HG02870 (cell line): ENCODE data around the gene F11R.
"Not testable (repeated sequence)": the region's sequence is repeated elsewhere in the genome, so short reads cannot be mapped to it uniquely, and the experiment has no call there.

Experiments used
- ATAC-seq: cut with Tn5 transposase; IDR thresholded peaks from one replicate; pipeline ENCODE4 v1.9.1; 2021; ENCODE audit warnings: mild to moderate bottlenecking, moderate library complexity; ENCODE audit not compliant: unreplicated experiment

Gene F11R

DNA sequence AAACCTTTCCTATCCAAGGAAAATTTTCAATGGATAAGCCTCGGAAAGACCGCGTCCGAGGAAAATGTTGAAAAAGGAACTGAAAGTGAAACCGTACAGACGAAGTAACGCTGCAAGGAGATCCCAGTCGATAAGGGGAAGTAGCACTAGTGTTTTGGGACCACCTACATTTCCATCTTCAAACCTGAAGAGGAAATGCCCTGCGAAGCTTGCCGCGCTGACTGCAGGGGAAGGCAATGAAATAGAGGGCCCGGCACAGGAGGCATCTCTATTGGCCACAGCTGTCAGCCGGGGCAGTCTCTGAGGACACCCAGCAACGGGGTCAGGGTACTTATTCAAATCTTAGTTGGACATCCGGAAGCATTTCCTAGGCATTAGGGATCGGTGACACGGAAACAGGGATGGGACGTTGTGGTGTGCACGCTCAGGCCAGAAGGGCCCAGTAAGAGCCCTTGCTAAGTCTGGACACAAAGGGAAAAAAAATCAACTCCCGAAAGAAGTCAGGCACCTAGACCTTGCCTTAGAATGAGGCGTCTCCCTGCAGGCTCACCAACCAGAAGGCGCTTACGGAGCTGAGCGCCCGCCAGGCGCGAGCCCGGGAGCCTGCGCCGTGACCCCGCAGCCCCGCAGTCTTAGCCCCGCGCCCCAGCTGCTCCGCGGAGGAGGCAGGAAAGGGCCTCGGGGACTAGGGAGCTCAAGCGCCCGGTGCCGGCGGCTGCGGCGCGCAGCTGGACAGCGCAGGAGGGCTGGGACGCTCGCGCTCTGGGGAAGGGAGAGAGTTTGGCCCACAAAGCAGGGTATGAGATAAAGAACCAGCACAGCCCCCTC, 24.2 kb upstream of the F11R start:
- peak; percentile 41 for ATAC-seq

DNA sequence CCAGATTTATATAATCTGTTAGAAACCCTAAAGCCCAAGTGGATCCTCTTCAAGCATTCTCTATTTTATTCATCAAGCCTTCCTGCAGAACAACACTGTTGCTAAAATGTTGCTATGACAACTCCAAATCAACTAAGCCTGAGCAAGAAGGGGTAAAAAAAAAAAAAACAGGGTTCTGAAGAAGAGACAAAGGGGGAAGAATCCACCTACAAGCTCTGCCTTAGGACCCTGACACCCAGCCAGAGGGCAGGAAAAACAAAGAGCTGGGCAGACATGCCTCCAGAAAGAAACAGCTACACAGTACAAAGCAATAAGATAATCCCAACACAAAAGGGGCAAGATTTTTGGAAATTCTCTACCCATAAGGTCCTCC, 23.6 kb upstream of the F11R start:
- no peak for ATAC-seq

- ATAC-seq: no peak
These were observed 18.6 kb upstream of the F11R start for GRCh38 chr1:161039546-161039945.

GRCh38 chr1:161039154-161039545, 18.2 kb upstream of the F11R start:
- ATAC-seq: no peak

DNA sequence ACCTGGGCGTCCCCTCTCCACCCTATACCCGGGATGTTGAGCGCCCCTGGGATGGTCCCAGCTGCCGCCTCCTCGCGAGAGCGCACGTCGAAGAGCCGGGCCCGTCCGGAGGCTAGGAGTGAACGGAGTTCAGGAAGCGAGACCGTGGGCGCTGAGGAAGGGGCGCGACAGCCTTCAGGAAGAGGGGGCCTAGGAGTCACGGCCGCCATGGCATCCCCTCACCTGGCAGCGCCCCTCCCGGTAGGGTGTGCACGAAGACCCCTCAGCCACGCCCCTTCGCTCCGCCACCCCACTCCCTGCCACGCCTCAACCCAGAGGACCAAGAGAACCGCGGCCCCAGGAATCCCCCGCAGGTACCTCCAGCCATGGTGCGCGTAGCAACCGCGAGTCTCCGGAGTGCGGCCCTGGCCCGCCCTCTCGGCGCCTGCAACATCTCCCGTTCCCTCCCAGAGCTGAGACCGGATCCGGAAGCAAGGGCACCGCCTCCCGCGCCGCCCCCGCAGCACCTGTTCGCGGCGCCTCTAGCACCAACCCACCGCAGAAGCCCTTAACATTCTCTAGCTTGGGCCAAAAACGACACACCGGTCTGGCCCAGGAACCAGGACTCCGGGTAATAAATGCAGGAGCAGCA, 17.7 kb upstream of the F11R start, which contains the start of gene TSTD1:
Gene TSTD1, minus strand, starts transcription at position 442 of the 631 bp plus-strand sequence. Its CDS starts 75 bp downstream, at position 367.
- ATAC-seq: peak; percentile 84

DNA sequence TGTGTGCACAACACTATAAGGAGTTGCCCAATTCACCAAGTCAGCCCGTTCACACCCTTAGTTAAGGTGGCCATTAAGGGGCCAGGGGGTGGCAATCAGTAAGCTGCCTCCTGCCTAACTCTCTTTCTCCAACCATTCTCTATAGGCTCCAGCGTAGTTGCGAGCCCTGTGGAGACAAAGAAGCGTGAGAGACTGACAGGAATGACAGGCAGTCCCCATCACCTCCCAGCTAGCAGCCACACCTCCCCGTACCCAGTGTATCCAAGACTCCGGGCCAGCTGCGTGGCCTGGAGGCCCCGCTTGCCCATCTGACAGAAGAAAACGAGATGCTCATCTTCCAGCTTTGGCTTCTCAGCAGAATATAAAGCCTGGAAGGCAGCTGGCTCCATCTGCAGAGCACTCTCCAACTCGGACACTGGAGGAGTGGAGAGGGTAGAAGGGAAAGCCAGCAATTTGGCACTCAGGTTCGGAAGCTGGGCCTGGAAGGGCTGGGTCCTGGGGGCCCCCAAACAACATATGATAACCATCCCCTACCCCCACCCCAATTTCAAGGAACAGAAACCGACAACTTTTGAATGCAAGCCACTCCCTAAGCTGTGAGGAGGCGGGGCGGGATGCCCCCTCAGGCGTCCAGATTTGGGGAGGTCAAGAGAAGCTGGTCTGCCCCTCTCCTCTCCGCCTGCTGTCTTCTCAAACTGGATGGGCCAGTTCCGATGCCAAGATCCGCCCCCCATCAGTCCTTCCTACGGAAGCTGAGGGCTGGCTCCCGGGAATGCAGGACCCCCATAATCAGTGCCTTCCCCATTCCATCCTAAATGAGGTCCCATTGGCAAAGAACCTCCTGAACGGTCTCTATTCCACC, 16.9 kb upstream of the F11R start:
- ATAC-seq: no peak

- ATAC-seq: no peak
These were observed 12.8 kb upstream of the F11R start for GRCh38 chr1:161033751-161034150.

- no peak for ATAC-seq
These were observed 11.5 kb upstream of the F11R start for GRCh38 chr1:161032409-161032808.

GRCh38 chr1:161031874-161032273, 10.9 kb upstream of the F11R start:
- no peak for ATAC-seq

DNA sequence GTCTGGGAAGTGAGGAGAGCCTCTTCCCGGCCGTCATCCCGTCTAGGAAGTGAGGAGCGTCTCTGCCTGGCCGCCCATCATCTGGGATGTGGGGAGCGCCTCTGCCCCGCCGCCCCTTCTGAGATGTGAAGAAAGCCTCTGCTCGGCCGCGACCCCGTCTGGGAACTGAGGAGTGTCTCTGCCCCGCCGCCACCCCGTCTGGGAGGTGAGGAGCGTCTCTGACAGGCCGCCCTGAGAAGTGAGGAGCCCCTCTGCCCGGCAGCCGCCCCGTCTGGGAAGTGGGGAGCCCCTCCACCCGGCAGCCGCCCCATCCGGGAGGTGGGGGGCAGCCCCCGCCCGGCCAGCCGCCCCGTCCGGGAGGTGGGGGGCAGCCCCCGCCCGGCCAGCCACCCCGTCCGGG, 8.5 kb upstream of the F11R start:
- ATAC-seq: not testable (repeated sequence)

GRCh38 chr1:161026954-161027353, 6.0 kb upstream of the F11R start:
- not testable (repeated sequence) for ATAC-seq

GRCh38 chr1:161022432-161022831, 1.5 kb upstream of the F11R start:
- ATAC-seq: not testable (repeated sequence)

- no peak for ATAC-seq
These were observed 1.0 kb upstream of the F11R start for GRCh38 chr1:161021970-161022353.

DNA sequence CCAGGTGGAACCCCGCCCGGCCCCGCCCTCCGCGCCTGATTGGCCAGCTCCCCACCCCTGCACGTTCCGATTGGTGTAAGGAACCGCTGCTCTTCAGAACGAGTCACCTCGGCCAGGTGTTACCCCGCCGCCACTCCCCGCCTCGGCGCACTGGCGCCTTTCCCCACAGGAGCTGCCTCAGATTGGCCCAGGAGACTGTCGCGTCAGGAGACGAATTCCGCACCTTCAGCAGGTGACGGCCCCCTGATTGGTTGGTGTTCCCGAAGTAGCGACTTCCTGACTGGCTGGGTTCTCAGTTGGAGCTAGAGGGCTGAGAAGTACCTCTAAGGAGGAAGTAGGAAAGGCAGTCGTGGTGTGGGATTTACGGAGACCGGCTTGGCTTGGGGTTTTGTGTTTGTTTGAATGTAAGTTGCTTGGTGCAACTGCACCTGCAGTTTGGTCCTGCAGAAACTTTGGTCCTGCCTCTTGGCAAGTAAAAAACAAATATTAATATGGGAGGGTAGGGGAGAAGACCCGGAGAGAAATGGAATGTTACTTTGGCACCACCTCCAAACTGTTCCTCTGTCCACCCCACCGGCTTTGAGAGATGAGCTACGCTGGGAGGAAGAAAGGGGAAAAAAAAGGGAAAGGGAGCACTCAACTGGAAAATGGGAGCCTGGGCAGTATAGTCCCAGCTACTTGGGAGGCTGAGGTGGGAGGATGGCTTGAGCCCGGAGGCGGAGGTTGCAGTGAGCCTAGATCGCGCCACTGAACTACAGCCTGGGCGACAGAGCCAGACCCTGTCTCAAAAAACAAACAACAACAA, 415 bp upstream of the F11R start:
- peak; percentile 77 for ATAC-seq

- ATAC-seq: peak; percentile 6
These were observed 1.0 kb downstream of the F11R start for GRCh38 chr1:161019751-161020495.

GRCh38 chr1:161019111-161019660, 1.8 kb downstream of the F11R start:
- not testable (repeated sequence) for ATAC-seq

- ATAC-seq: no peak
These were observed 2.4 kb downstream of the F11R start for GRCh38 chr1:161018631-161018930.

GRCh38 chr1:161017756-161018630, 3.0 kb downstream of the F11R start:
- ATAC-seq: no peak

DNA sequence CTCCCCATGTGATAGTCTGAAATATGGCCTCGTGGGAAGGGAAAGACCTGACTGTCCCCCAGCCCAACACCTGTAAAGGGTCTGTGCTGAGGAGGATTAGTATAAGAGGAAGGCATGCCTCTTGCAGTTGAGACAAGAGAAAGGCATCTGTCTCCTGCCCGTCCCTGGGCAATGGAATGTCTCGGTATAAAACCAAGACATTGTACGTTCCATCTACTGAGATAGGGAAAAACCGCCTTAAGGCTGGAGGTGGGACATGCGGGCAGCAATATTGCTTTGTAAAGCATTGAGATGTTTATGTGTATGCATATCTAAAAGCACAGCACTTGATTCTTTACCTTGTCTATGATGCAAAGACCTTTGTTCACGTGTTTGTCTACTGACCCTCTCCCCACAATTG, 3.8 kb downstream of the F11R start:
- not testable (repeated sequence) for ATAC-seq
